G401.6 (cell line): ENCODE results near the gene MLYCD.

Source experiments
- FAIRE-seq: peaks from 2 replicates; lab custom pipeline; 2012; peaks lifted over from hg19 to GRCh38; lab: Jason Lieb, UNC

MLYCD gene

GRCh38 chr16:83898463-83899271 lies at the start of gene MLYCD:
TSS of gene MLYCD (plus strand) at chr16:83899115. CDS start at chr16:83899145, 30 bp downstream.
- no peak for FAIRE-seq

DNA sequence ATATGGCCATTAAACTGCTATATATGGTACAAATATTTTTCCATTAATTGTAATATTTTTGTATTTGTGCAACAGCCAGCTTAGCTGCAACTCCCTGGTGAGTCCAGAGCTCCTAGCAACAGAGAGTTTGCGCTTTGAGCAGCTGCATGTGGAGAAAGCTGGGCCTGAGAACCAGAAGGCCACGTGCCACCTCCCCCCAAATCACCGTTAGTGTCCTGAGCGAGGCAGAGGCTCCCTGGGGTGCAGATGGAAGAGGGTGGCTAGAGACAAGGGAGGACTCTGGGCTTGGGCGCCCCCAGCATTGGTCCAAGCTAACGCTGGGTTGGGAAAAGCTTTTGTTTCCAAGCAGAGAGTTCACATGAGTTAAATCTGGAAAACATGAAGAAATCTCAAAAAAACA lies 49.5 kb upstream of the MLYCD start:
- no peak for FAIRE-seq

GRCh38 chr16:83850947-83851346 lies 48.0 kb upstream of the MLYCD start:
- FAIRE-seq, result no peak

GRCh38 chr16:83851473-83851872 lies 47.4 kb upstream of the MLYCD start:
- FAIRE-seq, result no peak

- FAIRE-seq, result no peak
Measured at GRCh38 chr16:83852774-83853173, 46.1 kb upstream of the MLYCD start.

DNA sequence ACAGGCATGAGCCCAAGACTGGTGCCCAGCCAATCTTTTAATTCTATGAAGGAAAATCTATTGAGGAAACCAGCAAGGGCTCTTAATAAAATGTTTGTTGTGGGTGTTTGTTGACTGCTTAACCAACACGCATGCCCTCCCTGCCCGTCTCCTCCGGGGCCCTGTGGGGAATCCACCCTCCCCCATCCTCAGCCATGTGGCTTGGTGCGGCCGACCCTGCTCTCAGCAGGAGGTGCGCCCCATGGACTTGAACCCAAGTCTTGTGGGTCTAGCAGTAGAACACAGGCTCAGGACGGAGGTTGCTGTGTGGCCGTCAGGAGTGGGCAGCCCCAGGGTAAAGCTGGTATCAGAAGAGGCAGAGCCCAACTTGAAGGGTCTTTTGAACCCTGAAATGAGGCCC lies 45.1 kb upstream of the MLYCD start:
- no peak for FAIRE-seq

- no peak for FAIRE-seq
Measured at GRCh38 chr16:83854420-83854819, 44.5 kb upstream of the MLYCD start.

- no peak for FAIRE-seq
Measured at GRCh38 chr16:83856792-83857191, 42.1 kb upstream of the MLYCD start.

- FAIRE-seq, result no peak
Measured at GRCh38 chr16:83859265-83859664, 39.6 kb upstream of the MLYCD start.

DNA sequence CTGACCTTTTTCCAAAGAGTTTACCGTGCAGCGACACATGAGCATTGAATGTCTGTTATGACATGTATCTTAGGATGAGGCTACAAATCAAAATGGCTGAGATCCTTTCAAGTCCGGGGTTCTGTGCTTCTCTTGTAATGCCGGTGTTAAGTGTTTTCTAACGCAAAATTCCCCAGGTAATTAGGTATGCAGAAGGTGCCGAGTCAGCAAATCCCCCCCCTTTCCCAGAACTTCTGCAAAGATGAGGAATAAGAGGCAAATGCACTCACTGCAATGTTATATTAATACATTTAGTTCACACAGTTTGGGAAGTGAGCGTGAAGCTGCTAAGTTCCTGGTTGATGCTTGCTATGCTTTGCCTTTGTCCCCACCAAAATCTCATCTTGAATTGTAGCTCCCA lies 36.3 kb upstream of the MLYCD start:
- no peak for FAIRE-seq

DNA sequence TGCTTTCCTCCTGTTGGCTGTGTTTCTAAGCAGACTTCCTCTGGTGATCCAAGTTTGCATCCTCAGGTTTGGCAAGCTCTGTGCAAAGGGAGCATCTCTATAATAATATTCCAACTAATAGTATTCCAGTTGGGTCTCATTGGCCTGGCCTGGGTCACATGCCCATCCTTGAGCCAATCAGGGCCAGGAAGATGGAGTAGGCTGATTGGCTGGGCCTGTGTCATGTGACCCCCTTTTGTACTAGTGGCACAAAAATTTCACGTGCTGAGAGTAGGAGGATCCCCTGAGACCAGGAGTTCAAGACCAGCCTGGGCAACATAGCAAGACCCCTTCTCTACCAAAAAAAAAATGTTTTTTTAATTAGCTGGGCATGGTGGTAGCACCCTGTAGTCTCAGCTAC lies 35.2 kb upstream of the MLYCD start:
- FAIRE-seq, result no peak

GRCh38 chr16:83870830-83871229 lies 28.1 kb upstream of the MLYCD start:
- FAIRE-seq, result no peak

DNA sequence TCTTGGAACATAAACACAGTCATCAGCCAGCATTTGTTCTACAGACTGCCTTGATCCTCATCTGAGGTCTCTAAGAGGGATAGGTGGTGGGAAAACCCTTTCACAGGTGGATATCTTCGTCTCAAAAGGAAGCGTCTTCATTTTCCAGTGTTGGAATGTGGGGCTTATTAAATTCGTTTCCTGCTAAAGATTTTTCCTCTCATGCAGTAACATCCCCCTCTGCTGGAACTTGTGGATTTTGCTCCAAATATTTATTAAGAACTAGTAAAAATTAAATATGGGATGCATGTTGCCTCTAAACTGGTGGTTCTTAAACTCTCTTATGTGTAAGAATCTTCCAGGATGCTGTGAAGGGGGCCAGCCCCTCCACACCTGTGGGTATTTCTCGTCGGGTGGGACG lies 20.1 kb upstream of the MLYCD start:
- FAIRE-seq, result no peak

- FAIRE-seq, result no peak
Measured at GRCh38 chr16:83882163-83882885, 16.6 kb upstream of the MLYCD start.

DNA sequence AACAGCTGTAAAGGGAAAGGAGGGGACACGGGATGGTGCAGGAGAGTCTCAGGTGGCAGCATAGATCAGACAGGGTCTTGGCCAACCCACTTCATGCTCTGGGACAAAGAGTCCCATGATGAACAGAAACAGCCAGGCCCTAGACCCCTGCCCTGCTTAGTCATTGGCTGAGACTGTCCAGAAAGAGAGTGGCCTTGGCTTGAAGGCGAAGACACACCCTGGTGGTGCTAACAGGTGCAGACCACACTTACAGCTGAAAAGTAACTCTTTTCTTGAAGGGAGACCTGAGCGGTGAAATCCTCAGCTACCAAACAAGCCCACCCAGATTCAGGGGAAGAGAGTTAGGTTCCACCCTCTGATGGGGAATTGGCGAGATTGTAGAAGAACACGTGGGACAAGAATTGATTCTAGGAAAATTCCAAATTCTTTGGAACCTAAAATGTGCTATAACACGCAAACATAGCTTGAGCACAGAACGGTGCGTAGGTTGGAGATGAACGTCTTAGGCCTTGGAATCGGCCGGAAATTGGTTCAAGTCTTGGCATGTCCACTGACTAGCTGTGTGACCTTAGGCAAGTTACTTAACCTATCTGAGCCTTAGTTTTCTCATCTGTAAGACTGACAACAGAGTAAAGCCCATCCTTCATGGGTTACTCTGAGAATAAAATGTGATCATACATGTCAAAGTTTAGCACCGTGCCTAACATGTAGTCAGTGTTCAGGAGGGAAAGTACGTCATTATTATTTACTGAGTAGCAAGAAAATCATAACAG lies 12.5 kb upstream of the MLYCD start:
- no peak for FAIRE-seq

- FAIRE-seq, result no peak
Measured at GRCh38 chr16:83887080-83887479, 11.8 kb upstream of the MLYCD start.

DNA sequence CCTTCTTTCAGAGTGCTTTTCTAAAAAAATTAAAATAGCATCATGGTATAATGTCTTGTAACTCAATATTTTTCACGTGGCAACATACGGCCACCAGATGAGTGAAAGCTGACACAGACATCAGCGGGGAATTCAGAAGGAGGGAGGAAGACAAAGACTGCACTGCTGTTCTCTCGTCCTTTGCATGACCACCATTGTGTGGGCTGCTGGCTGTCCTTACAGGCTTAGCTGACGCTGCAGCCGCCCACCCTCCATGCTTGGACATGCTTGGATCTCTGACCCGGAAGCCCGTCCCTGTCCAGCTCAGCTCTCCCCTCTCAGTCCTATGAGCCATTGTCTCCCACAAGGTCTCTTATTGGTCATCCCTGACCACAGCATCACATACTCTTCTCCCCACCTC lies 11.4 kb upstream of the MLYCD start:
- FAIRE-seq, result no peak

DNA sequence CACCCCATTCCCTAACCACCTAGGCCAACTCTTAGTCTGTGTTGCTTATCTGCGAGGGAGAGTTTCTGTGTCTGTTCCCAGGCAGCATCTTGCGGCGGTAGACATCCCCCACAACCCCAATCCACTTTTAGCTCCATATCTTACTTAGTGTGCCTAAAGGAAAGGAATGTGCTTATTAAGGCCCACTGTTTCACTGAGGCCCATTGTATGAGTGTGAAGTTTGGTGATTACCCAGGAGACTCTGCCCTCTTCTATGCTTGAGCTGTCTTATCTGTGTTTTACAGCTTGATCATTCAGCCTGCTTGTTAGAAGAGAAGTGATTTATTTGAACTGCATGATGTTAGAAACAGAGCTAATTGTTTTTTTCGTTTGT lies 10.3 kb upstream of the MLYCD start:
- FAIRE-seq, result no peak

DNA sequence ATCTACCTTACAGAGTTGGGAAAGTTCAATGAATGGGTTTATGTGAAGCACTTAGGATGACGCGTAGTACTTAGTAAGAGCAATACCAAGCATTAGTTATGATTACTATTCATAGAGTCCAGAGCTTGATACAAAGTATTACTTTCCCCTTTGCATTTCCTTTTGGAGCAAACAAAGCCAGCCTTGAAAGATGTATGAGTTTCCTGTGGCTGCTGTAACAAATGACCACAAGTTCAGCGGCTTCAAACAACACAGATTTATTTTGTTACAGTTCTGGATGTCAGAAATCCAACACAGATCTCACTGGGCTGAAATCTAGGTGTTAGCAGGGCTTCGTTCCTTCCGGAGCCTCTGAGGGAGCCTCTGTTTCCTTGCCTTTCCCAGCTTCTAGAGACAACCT lies 8.6 kb upstream of the MLYCD start:
- no peak for FAIRE-seq

DNA sequence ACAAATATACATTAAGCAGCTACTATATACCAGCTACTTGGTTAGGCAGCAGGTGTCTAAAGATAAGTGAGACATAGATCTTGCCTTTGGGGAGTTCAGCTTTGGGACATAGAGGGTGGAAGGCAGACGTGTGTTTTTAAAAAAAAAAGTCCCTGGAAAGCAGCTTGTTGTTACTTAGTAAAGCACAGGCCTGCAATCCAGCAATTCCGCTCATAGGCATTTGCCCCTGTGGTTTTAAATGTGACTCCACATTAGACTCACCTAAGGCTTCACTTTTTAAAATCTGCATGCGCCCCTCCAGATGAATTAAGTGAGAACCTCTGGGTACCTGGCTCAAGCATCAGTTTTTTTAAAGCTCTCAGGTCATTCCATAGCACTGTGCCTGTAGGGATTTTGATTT lies 7.2 kb upstream of the MLYCD start:
- no peak for FAIRE-seq

DNA sequence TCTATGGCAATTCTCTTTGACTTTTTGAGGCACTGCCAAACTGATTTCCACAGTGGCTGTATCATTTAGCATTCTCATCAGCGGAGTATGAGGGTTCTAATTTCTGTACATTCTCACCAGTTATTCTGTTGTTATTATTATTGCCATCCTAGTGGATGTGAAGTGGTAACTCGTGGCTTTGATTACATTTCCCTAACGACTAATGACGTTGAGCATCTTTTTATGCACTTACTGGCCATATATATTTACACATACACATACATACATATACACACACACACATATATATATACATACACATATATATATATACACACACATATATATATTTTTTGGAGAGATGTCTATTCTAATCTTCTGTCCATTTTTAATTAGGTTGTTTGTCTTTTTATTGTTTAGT lies 3.7 kb upstream of the MLYCD start:
- FAIRE-seq, result no peak

- no peak for FAIRE-seq
Measured at GRCh38 chr16:83895942-83896341, 3.0 kb upstream of the MLYCD start.

GRCh38 chr16:83899272-83899897 lies 470 bp downstream of the MLYCD start:
- no peak for FAIRE-seq
